H9 (cell line): ENCODE results near the gene MCEE. TPM values are rescaled to one million over a fixed set of nuclear protein-coding genes. Genes with fewer than 3 reads are reported as not detected.

ENCODE experiments used
- DNase-seq: peaks from one replicate; pipeline ENCODE4 v3.0.0-alpha.2; 2017
- H2AFZ ChIP-seq: one replicate; pipeline ENCODE4 v1.6.1; 2013; ENCODE audit warnings: mild to moderate bottlenecking, low read length, control low read depth, moderate library complexity
- H2AK5ac ChIP-seq: 2 replicates; pipeline ENCODE4 v1.6.1; 2013; ENCODE audit warnings: low read length, control low read depth, mixed read lengths; ENCODE audit not compliant: insufficient read length
- H2BK120ac ChIP-seq: one replicate; pipeline ENCODE4 v1.6.1; 2013; ENCODE audit warnings: low read depth, mild to moderate bottlenecking, low read length, control low read depth, inconsistent platforms; ENCODE audit not compliant: poor library complexity, severe bottlenecking
- H2BK12ac ChIP-seq: 2 replicates; pipeline ENCODE4 v1.6.1; 2013; ENCODE audit warnings: low read length, control low read depth, mixed read lengths, low read depth; ENCODE audit not compliant: insufficient read length
- H2BK15ac ChIP-seq: 2 replicates; pipeline ENCODE4 v1.6.1; 2013; ENCODE audit warnings: low read depth, low read length, control low read depth
- H2BK20ac ChIP-seq: one replicate; pipeline ENCODE4 v1.6.1; 2013; ENCODE audit warnings: low read depth, mild to moderate bottlenecking, low read length, control low read depth, inconsistent platforms; ENCODE audit not compliant: poor library complexity, severe bottlenecking
- H2BK5ac ChIP-seq: 2 replicates; pipeline ENCODE4 v1.6.1; 2013; ENCODE audit warnings: low read length, control low read depth, mixed read lengths; ENCODE audit not compliant: insufficient read length
- H3K14ac ChIP-seq: 2 replicates; pipeline ENCODE4 v1.6.1; 2013; ENCODE audit warnings: low read length, control low read depth; ENCODE audit not compliant: insufficient read depth
- H3K18ac ChIP-seq: 2 replicates; pipeline ENCODE4 v1.6.1; 2013; ENCODE audit warnings: low read depth, mild to moderate bottlenecking, mixed read lengths, low read length, control low read depth; ENCODE audit not compliant: insufficient read length
- H3K23ac ChIP-seq: 2 replicates; pipeline ENCODE4 v1.6.1; 2013; ENCODE audit warnings: low read length, control low read depth, mixed read lengths, low read depth; ENCODE audit not compliant: insufficient read length
- H3K23me2 ChIP-seq: 2 replicates; pipeline ENCODE4 v1.6.1; 2013; ENCODE audit warnings: low read depth, mild to moderate bottlenecking, mixed read lengths, low read length, control low read depth; ENCODE audit not compliant: insufficient read length, poor library complexity, severe bottlenecking
- H3K27ac ChIP-seq: 2 replicates; pipeline ENCODE4 v1.5.1; 2013; ENCODE audit warnings: low read length, control low read depth, mixed read lengths, low read depth; ENCODE audit not compliant: insufficient read length
- H3K27me3 ChIP-seq: 2 replicates; pipeline ENCODE4 v1.6.1; 2013; ENCODE audit warnings: low read length, control low read depth, inconsistent platforms; ENCODE audit not compliant: insufficient read depth
- H3K4ac ChIP-seq: 2 replicates; pipeline ENCODE4 v1.6.1; 2013; ENCODE audit warnings: low read depth, mild to moderate bottlenecking, control low read depth, inconsistent platforms, low read length, moderate library complexity
- H3K4me1 ChIP-seq: 2 replicates; pipeline ENCODE4 v1.6.1; 2013; ENCODE audit warnings: low read length, control low read depth, inconsistent platforms; ENCODE audit not compliant: insufficient read depth
- H3K4me2 ChIP-seq: 2 replicates; pipeline ENCODE4 v1.6.1; 2013; ENCODE audit warnings: low read length, control low read depth, mixed read lengths; ENCODE audit not compliant: insufficient read length, insufficient read depth
- H3K56ac ChIP-seq: 2 replicates; pipeline ENCODE4 v1.6.1; 2013; ENCODE audit warnings: low read depth, mild to moderate bottlenecking, mixed read lengths, low read length, control low read depth; ENCODE audit not compliant: insufficient read length
- H3K79me1 ChIP-seq: 2 replicates; pipeline ENCODE4 v1.6.1; 2013; ENCODE audit warnings: low read depth, mild to moderate bottlenecking, moderate library complexity, low read length, control low read depth, inconsistent platforms; ENCODE audit not compliant: insufficient read depth, poor library complexity, severe bottlenecking
- H3K79me2 ChIP-seq: 2 replicates; pipeline ENCODE4 v1.6.1; 2013; ENCODE audit warnings: low read length, control low read depth, inconsistent platforms; ENCODE audit not compliant: insufficient read depth
- H3K9ac ChIP-seq: 2 replicates; pipeline ENCODE4 v1.6.1; 2013; ENCODE audit warnings: low read length, control low read depth, mixed read lengths; ENCODE audit not compliant: insufficient read length; ENCODE audit errors: extremely low read depth
- H3K9me3 ChIP-seq: one replicate; pipeline ENCODE4 v1.6.1; 2013; ENCODE audit warnings: low read depth, low read length, inconsistent platforms; ENCODE audit not compliant: control insufficient read depth
- H3T11ph ChIP-seq: one replicate; pipeline ENCODE4 v1.6.1; 2013; ENCODE audit warnings: mild to moderate bottlenecking, low read length, control low read depth, inconsistent platforms
- H4K20me1 ChIP-seq: one replicate; pipeline ENCODE4 v1.6.1; 2013; ENCODE audit not compliant: control insufficient read depth, insufficient read length, insufficient read depth
- H4K5ac ChIP-seq: 2 replicates; pipeline ENCODE4 v1.6.1; 2013; ENCODE audit warnings: low read depth, mild to moderate bottlenecking, mixed read lengths, low read length, control low read depth; ENCODE audit not compliant: insufficient read length
- H4K8ac ChIP-seq: replicated peaks from 2 replicates; pipeline ENCODE4 v1.6.1; 2013; ENCODE audit warnings: low read length, control low read depth, mixed read lengths, low read depth; ENCODE audit not compliant: insufficient read length
- H4K91ac ChIP-seq: 2 replicates; pipeline ENCODE4 v1.6.1; 2013; ENCODE audit warnings: low read depth, mild to moderate bottlenecking, moderate library complexity, mixed read lengths, low read length, control low read depth; ENCODE audit not compliant: insufficient read length
- H3K27ac Mint-ChIP-seq, 3 experiments: 2 replicates in 2 of 3; 3 replicates in 1 of 3; pipeline ENCODE4 v1.8.0; 2020 to 2021; ENCODE audit warnings: mixed read lengths in 3 of 3, mild to moderate bottlenecking in 1 of 3, moderate library complexity in 1 of 3
- H3K27me3 Mint-ChIP-seq: 2 replicates; pipeline ENCODE4 v1.8.0; 2021; ENCODE audit warnings: low read depth, mild to moderate bottlenecking, moderate library complexity, mixed read lengths
- H3K36me3 Mint-ChIP-seq, 3 experiments: 2 replicates in 2 of 3; 3 replicates in 1 of 3; pipeline ENCODE4 v1.8.0; 2020 to 2021; ENCODE audit warnings: low read depth in 3 of 3, mixed read lengths in 3 of 3; ENCODE audit not compliant: insufficient read depth in 1 of 3
- H3K4me1 Mint-ChIP-seq, 2 experiments: 2 replicates each; pipeline ENCODE4 v1.8.0; 2020; ENCODE audit warnings: mixed read lengths in 2 of 2
- H3K4me3 Mint-ChIP-seq, 2 experiments: 2 replicates in 1 of 2; 3 replicates in 1 of 2; pipeline ENCODE4 v1.8.0; 2020 to 2021; ENCODE audit warnings: mild to moderate bottlenecking in 2 of 2, mixed read lengths in 2 of 2, moderate library complexity in 1 of 2
- H3K9me3 Mint-ChIP-seq, 2 experiments: 2 replicates in 1 of 2; 3 replicates in 1 of 2; pipeline ENCODE4 v1.8.0; 2020; ENCODE audit warnings: mild to moderate bottlenecking in 2 of 2, mixed read lengths in 2 of 2, moderate library complexity in 1 of 2
- WGBS: extraction: QIAGEN DNeasy Blood & Tissue Kit; methylation state at CpG from one replicate; pipeline ENCODE4 v1.1.7; 2013; ENCODE audit warnings: missing lambda C conversion rate, low lambda C conversion rate, mixed read lengths; ENCODE audit not compliant: insufficient read length; ENCODE audit errors: extremely low coverage; 5-methylcytosine and 5-hydroxymethylcytosine counted together
- total RNA-seq: library from RNA; stranded (reverse); gene quantifications from 2 replicates; pipeline ENCODE4 v1.2.1, GENCODE V29; 2021
- TF ChIP-seq, protein P1 (sequence below): fragments of 200-600 bp; sonication (generic); conservative IDR thresholded peaks from 3 replicates; pipeline ENCODE4 v1.8.0; 2021; ENCODE audit warnings: antibody characterized with exemption, mild to moderate bottlenecking

MCEE gene
- total RNA-seq, 1 experiment from 2014 or later, result 12.5 TPM

DNA sequence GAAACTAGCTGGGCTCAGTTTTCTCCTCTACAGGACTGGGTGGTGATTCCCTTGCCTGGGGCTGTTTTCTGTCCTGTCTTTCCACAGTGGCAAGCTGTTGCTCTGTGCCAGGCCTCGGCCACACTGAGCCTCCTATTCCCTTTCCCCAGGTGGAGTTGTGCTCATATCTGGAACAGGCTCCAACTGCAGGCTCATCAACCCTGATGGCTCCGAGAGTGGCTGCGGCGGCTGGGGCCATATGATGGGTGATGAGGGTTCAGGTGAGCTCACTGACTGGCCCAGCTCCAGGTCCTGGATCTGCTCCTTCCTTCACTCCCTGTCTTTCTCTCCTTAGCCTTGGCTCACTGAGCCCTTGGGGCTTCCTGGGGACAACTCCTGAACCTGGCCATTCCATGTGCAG is 57.5 kb downstream of the MCEE start:
- TF ChIP-seq, protein P1, sequence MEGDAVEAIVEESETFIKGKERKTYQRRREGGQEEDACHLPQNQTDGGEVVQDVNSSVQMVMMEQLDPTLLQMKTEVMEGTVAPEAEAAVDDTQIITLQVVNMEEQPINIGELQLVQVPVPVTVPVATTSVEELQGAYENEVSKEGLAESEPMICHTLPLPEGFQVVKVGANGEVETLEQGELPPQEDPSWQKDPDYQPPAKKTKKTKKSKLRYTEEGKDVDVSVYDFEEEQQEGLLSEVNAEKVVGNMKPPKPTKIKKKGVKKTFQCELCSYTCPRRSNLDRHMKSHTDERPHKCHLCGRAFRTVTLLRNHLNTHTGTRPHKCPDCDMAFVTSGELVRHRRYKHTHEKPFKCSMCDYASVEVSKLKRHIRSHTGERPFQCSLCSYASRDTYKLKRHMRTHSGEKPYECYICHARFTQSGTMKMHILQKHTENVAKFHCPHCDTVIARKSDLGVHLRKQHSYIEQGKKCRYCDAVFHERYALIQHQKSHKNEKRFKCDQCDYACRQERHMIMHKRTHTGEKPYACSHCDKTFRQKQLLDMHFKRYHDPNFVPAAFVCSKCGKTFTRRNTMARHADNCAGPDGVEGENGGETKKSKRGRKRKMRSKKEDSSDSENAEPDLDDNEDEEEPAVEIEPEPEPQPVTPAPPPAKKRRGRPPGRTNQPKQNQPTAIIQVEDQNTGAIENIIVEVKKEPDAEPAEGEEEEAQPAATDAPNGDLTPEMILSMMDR, result no peak
- no peaks in the 10 kb centered on the region for H3K27me3 Mint-ChIP-seq
- H3K79me2 ChIP-seq, result 0 out of 2 replicates have a peak, but pooled peaks cover 2% of the 10 kb centered on the region
- peaks cover 18 to 26% of the 10 kb centered on the region in 2 experiments for H3K4me1 Mint-ChIP-seq
- H2AFZ ChIP-seq, result no peak overlapping the region
- H2AK5ac ChIP-seq, result no peak overlapping the region
- no peak overlapping the region for H4K5ac ChIP-seq
- no peak overlapping the region for H3K23ac ChIP-seq
- H2BK20ac ChIP-seq, result no peak overlapping the region
- no peaks in the 10 kb centered on the region for H3K27me3 ChIP-seq
- no peak overlapping the region for H2BK5ac ChIP-seq
- H4K20me1 ChIP-seq, result no peaks in the 10 kb centered on the region
- no peak overlapping the region for H3K18ac ChIP-seq
- no peaks in the 10 kb centered on the region for H3K9me3 Mint-ChIP-seq
- no peak overlapping the region for H4K91ac ChIP-seq
- H3K36me3 Mint-ChIP-seq, result peaks cover 14 to 59% (median 33%) of the 10 kb centered on the region in 3 experiments; a peak in 6 of 7 replicates
- H3K79me1 ChIP-seq, result no peaks in the 10 kb centered on the region
- no peak overlapping the region for H3T11ph ChIP-seq
- H3K14ac ChIP-seq, result no peak overlapping the region
- no peak overlapping the region for H3K4me2 ChIP-seq
- no peak overlapping the region for H2BK15ac ChIP-seq
- no peak overlapping the region for H3K27ac ChIP-seq
- no peak overlapping the region for H2BK120ac ChIP-seq
- no peak overlapping the region for H3K4ac ChIP-seq
- peaks cover 17% of the 10 kb centered on the region for H3K23me2 ChIP-seq
- no peak overlapping the region for H2BK12ac ChIP-seq
- H3K56ac ChIP-seq, result no peak overlapping the region
- H3K9me3 ChIP-seq, result no peaks in the 10 kb centered on the region
- peak overlapping the region in 1 of 3 experiments; percentile 53; a peak in 1 of 7 replicates for H3K27ac Mint-ChIP-seq
- no peak for DNase-seq
- H3K4me3 Mint-ChIP-seq, result no peak overlapping the region
- peaks cover 5% of the 10 kb centered on the region; the same call in 1 of the 2 replicates for H3K4me1 ChIP-seq
- no peak overlapping the region for H3K9ac ChIP-seq
- WGBS, result no CpG with 5 or more reads among the region's 4 CpGs
- no peak overlapping the region for H4K8ac ChIP-seq
